ENCODE measurements around the gene LIFR. TPM values are rescaled to one million over a fixed set of nuclear protein-coding genes. Genes with fewer than 3 reads are reported as not detected.
"Not testable (repeated sequence)": the region's sequence is repeated elsewhere in the genome, so short reads cannot be mapped to it uniquely, and the experiment has no call there.

LIFR gene
- total and polyA plus RNA-seq, 10 donors, result 6.8 to 191 (median 93.3) TPM

DNA sequence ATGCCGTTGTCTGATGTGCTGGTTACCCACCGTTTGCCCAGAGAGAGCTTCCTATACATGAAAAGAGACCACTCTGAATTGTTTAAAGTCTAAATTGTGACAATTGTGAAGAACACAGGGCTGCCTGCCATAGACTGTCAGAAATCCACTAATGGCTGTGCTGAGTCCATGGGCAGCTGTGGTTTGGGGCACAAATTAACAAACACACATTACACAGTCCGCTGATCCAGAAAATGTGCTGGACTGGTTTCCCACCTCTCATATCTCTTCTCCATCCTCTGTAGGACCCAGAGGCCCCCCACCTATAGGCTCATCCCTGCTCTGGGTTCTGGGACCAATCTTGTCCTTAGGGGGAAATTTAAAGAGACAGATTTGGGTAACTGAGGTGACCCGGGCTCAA is 19.0 kb upstream of the LIFR start:
- no peaks in the 10 kb centered on the region for H3K4me1 ChIP-seq
- no peak for DNase-seq
- intact Hi-C loops (cut with DNase I; ENCODE audit: low total_unique reads), result no loop called here

GRCh38 chr5:38574009-38574408 is 17.6 kb upstream of the LIFR start:
- Histone ChIP-seq H3K27me3 (replicated peaks in 1 of 7) (no peaks in the 10 kb centered on the region), H3K36me3 (no peaks in the 10 kb centered on the region), H3K4me1 (no peaks in the 10 kb centered on the region), H3K4me3 (no peak overlapping the region), H3K27ac (no peak overlapping the region), H3K9me3 (no peaks in the 10 kb centered on the region)
- no peak for TF ChIP-seq POLR2AphosphoS5 (IDR thresholded peaks at IDR 0.05)
- intact Hi-C loops (cut with DNase I; ENCODE audit: low total_unique reads), result no loop called here
- 78 to 95% (median 90%) methylated on average over 4 of the region's 4 CpGs for WGBS, 5 donors
- no peak for DNase-seq

More for the DNA sequence above, 19.0 kb upstream of the LIFR start:
- H3K4me3 ChIP-seq, result no peak overlapping the region
- no peaks in the 10 kb centered on the region for H3K9me3 ChIP-seq
- TF ChIP-seq POLR2AphosphoS5 (IDR thresholded peaks at IDR 0.05), result no peak
- TF ChIP-seq CTCF (IDR thresholded peaks at IDR 0.05 in 8 of 11, conservative IDR thresholded peaks at IDR 0.05 in 3 of 11), result no peak
- TF ChIP-seq POLR2A (IDR thresholded peaks at IDR 0.05), result no peak
- peaks cover 0 to 5% (median 0%) of the 10 kb centered on the region in 7 donors for H3K27me3 ChIP-seq (replicated peaks in 1 of 7)
- no peaks in the 10 kb centered on the region for H3K36me3 ChIP-seq
- WGBS, 5 donors, result 87 to 93% (median 91%) methylated on average over 4 of the region's 4 CpGs
- H3K27ac ChIP-seq, result no peak overlapping the region

GRCh38 chr5:38573521-38573920 is 17.1 kb upstream of the LIFR start:
- intact Hi-C loops (cut with DNase I; ENCODE audit: low total_unique reads), result no loop called here
- WGBS, 5 donors, result 89 to 96% (median 91%) methylated on average over 3 of the region's 3 CpGs
- Histone ChIP-seq H3K27me3 (replicated peaks in 1 of 7) (peaks cover 0 to 3% (median 0%) of the 10 kb centered on the region in 7 donors), H3K9me3 (no peaks in the 10 kb centered on the region), H3K27ac (no peak overlapping the region), H3K4me3 (no peak overlapping the region), H3K4me1 (no peaks in the 10 kb centered on the region), H3K36me3 (no peaks in the 10 kb centered on the region)
- TF ChIP-seq POLR2AphosphoS5 (IDR thresholded peaks at IDR 0.05), result no peak
- no peak for TF ChIP-seq POLR2A (IDR thresholded peaks at IDR 0.05)
- TF ChIP-seq CTCF (IDR thresholded peaks at IDR 0.05 in 8 of 11, conservative IDR thresholded peaks at IDR 0.05 in 3 of 11), result no peak
- no peak for DNase-seq

GRCh38 chr5:38569180-38569579 is 12.7 kb upstream of the LIFR start:
- no peak overlapping the region for H3K4me3 ChIP-seq
- H3K27me3 ChIP-seq (replicated peaks in 1 of 7), result peaks cover 0 to 9% (median 0%) of the 10 kb centered on the region in 7 donors
- 65 to 90% (median 79%) methylated on average over 3 of the region's 3 CpGs for WGBS, 5 donors
- TF ChIP-seq POLR2AphosphoS5 (IDR thresholded peaks at IDR 0.05) (no peak), POLR2A (IDR thresholded peaks at IDR 0.05) (no peak), CTCF (IDR thresholded peaks at IDR 0.05 in 8 of 11, conservative IDR thresholded peaks at IDR 0.05 in 3 of 11) (no peak)
- no peak overlapping the region for H3K27ac ChIP-seq
- intact Hi-C loops (cut with DNase I; ENCODE audit: low total_unique reads), result no loop called here
- H3K36me3 ChIP-seq, result no peaks in the 10 kb centered on the region
- no peak for DNase-seq
- H3K9me3 ChIP-seq, result no peaks in the 10 kb centered on the region
- no peaks in the 10 kb centered on the region for H3K4me1 ChIP-seq

- H3K27me3 ChIP-seq (replicated peaks in 1 of 7), result peaks cover 0 to 17% (median 0%) of the 10 kb centered on the region in 7 donors
- H3K9me3 ChIP-seq; H3K27ac ChIP-seq; DNase-seq; H3K36me3 ChIP-seq; H3K4me3 ChIP-seq; intact Hi-C loops (cut with DNase I; ENCODE audit: low total_unique reads); H3K4me1 ChIP-seq: not testable (repeated sequence)
- WGBS, 5 donors, result 85 to 97% (median 89%) methylated on average over 2 of the region's 2 CpGs
Observed at GRCh38 chr5:38567306-38567705, 10.9 kb upstream of the LIFR start.
